Mammary epithelial cell (primary cell): ENCODE measurements around the gene NCF2.

ENCODE experiments used
- EZH2 ChIP-seq: IDR thresholded peaks from 2 replicates; pipeline ENCODE4 v1.6.1; 2012; ENCODE audit warnings: low read length, inconsistent platforms, borderline replicate concordance
- TF ChIP-seq, protein P1 (sequence below), 2 donors: IDR thresholded peaks in 1 of 2; conservative IDR thresholded peaks in 1 of 2; 2 replicates each; pipeline ENCODE4 v1.5.1; 2011 to 2012; ENCODE audit warnings: inconsistent platforms in 2 of 2, low read length in 2 of 2, mild to moderate bottlenecking in 2 of 2, control low read depth in 1 of 2, low read depth in 1 of 2; ENCODE audit not compliant: insufficient read depth in 1 of 2; ENCODE audit errors: extremely low read depth in 1 of 2

GRCh38 chr1:183528577-183528976 lies 61.7 kb downstream of the NCF2 start:
- TF ChIP-seq, protein P1, sequence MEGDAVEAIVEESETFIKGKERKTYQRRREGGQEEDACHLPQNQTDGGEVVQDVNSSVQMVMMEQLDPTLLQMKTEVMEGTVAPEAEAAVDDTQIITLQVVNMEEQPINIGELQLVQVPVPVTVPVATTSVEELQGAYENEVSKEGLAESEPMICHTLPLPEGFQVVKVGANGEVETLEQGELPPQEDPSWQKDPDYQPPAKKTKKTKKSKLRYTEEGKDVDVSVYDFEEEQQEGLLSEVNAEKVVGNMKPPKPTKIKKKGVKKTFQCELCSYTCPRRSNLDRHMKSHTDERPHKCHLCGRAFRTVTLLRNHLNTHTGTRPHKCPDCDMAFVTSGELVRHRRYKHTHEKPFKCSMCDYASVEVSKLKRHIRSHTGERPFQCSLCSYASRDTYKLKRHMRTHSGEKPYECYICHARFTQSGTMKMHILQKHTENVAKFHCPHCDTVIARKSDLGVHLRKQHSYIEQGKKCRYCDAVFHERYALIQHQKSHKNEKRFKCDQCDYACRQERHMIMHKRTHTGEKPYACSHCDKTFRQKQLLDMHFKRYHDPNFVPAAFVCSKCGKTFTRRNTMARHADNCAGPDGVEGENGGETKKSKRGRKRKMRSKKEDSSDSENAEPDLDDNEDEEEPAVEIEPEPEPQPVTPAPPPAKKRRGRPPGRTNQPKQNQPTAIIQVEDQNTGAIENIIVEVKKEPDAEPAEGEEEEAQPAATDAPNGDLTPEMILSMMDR (conservative IDR thresholded peaks at IDR 0.05 in 1 of 2, IDR thresholded peaks at IDR 0.05 in 1 of 2; ENCODE audit: extremely low read depth in 1 of 2, insufficient read depth in 1 of 2, low read depth in 1 of 2, low read length in 2 of 2), result no peak
- no peak for TF ChIP-seq EZH2
